HG02610 (cell line): ENCODE measurements around the gene SS18.

ENCODE experiments used
- ATAC-seq: cut with Tn5 transposase; IDR thresholded peaks from one replicate; pipeline ENCODE4 v1.9.1; 2021; ENCODE audit warnings: mild to moderate bottlenecking, moderate library complexity; ENCODE audit not compliant: unreplicated experiment

The SS18 gene

GRCh38 chr18:26073758-26074157, 16.7 kb downstream of the SS18 start:
- ATAC-seq, result no peak

DNA sequence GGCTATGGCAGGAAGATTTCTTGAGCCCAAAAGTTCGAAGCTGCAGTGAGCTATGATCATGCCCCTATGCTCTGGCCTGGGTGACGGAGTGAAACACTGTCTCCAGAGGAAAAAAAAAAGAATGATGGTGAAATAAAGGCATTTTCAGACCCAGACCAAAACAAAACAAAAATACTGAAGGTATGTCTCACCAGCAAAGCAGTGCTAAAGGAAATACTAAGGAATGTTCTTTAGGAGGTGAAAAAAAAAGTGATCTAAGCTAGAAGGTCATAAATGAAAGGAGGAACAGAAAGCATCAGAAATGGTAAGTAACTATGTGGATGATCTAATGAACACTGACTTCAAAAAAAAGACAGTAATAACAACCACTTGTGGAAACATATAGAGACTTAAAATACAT, 18.7 kb downstream of the SS18 start:
- no peak for ATAC-seq

DNA sequence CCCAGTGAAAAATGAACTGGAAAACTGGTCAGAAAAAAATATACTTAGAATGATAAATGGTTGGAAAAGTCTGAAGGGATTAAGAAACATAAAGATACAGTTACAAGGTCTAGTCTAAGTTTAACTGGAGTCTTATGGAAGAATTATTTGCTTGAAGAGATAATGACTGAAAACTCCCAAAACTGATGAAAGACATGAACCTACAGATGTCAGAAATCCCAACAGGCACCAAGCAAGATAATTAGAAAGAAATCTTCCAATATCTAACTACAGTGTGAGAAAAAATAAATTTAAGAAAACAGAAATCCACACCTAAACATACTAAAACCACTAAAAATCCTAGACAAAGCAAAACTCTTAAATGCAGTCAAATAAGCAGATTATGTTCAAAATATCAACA, 19.4 kb downstream of the SS18 start:
- no peak for ATAC-seq

GRCh38 chr18:26059357-26059756, 31.1 kb downstream of the SS18 start:
- ATAC-seq, result no peak

DNA sequence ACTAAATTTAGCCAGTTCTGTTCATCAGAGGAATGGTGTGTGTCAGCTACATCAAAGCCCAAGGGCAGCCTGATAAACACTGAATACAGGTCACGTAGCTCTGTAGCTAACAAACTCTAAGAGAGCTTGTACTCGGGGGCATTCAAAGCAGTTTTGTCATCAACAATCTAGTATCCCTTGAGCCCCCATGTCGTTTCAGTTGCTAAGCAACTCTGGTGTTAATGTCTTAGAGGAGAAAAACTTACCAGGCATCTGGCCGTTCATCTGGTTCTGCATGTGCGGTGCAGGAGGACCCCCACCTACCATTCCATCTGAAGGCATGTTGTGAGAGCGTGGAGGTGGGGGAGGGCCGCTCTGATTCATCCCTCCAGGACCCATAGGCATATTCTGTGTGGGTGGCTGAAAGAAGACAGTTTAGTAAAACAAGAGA, 33.1 kb downstream of the SS18 start:
- ATAC-seq, result no peak

- no peak for ATAC-seq
These were observed 34.1 kb downstream of the SS18 start for GRCh38 chr18:26056291-26056690.

- no peak for ATAC-seq
These were observed 37.9 kb downstream of the SS18 start for GRCh38 chr18:26052505-26052904.

GRCh38 chr18:26051843-26052242, 38.6 kb downstream of the SS18 start:
- no peak for ATAC-seq

DNA sequence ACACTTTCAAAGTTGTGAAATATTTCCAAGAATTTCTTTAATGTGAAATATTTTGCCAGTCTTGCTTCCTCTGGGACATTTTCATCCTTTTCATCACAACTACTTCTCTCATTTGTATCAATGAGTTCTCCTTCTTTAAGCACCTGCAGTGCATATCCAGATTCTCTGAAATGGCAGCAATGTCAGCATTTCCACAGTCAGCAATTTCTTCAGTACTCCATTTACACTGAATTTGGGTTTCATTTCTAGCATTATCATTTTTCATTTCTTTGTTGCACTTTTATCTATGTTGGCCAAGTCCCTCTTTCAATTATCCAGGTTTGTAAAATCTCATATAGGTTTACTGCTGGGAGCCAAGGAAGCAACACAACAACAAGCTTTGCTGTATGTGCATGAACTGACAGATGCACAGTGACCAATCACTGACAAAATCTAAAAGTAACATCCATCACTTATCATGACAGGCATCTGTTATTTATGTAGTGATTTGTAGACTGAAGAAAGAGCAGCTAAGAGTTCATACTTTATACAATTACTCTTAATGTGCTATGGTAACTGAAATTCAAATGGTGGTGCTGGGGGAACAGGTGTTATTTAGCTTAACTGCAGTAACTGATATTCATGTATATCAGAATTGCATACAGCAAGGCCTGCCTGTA, 43.9 kb downstream of the SS18 start:
- ATAC-seq, result no peak

GRCh38 chr18:26044807-26045206, 45.6 kb downstream of the SS18 start:
- no peak for ATAC-seq

GRCh38 chr18:26040051-26040656, 50.3 kb downstream of the SS18 start:
- ATAC-seq, result no peak

GRCh38 chr18:26039203-26039602, 51.2 kb downstream of the SS18 start:
- ATAC-seq, result no peak

GRCh38 chr18:26036635-26037034, 53.8 kb downstream of the SS18 start:
- no peak for ATAC-seq

DNA sequence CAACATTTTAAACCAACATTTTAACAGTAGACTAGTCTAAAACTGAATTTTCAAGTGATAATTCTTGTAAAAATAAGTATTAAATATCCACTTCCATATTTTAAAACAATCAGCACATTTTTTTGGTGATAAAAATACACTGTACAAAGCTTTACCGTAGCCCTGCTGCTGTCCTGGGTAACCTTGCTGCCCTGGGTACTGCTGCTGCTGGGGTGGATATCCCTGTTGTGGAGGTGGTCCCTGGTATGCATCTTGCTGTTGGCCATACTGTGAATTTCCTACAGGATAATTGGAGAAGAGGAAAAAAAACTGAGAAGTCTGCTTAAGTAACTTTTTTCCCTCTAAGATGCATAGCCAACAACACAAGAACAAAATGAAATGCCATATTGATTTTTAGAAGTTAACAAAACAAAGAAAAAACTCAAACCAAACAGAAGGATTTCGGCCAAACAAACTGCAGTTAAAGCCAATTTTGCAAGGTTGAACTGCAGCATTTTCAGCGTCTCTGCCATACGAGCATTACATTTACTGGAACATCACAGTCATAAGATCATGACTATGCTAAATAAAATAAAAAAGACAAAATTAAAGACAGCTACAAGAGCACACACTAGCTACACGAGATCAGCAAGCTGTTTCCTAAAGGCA, 55.4 kb downstream of the SS18 start:
- no peak for ATAC-seq

GRCh38 chr18:26022585-26022984, 67.8 kb downstream of the SS18 start:
- no peak for ATAC-seq

DNA sequence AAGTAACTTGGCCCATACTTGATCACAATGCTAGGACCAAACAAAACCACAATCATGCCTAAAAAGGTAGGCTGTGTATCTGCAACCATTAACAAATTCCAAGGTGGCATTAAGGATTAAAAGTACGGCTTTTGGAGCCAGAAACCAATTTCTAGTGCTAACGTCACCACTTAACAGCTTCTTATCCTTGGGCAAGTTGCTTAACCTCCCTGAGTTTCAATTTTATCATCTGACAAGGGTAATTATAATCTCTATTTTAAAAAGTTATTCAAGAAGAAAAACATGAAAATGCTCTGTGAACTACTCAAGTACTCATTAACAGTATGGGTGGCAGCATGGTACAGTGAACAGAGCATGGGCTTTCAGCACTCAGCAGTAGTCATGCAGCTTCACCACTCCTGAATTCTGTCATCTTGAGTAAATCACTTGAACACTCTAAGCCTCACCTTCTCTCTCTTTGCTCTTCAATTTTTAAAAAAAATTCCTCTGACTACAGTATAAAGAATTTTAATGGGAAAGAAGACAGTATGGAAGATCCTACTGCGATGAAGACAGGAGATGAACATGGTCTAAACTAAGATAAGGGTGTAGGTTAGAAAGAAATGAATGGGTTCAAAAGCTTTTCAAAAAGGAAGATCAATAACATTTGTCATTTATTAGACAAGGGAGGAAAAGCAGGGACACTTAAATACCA, 69.2 kb downstream of the SS18 start:
- ATAC-seq, result no peak

- ATAC-seq, result no peak
These were observed 72.5 kb downstream of the SS18 start for GRCh38 chr18:26017929-26018328.

GRCh38 chr18:26014462-26014861, 76.0 kb downstream of the SS18 start:
- no peak for ATAC-seq

DNA sequence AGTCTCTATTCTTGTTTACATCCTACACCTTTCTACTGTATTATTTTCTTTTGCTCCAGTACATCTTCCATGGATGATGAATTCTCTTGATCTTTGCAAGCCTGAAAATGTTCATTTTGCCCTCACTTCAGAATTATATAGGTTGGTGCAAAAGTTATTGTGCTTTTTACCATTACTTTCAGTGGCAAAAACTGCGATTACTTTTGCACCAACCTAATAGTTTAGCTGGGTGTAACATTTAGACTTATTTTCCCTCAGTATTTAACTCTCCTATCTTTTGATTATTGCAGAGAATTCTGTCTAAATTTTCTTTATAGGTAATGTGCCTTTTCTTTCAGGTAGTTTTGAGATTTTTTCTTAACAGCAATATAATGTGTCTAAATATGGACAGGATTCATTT, 81.8 kb downstream of the SS18 start:
- no peak for ATAC-seq

- ATAC-seq, result no peak
These were observed 82.3 kb downstream of the SS18 start for GRCh38 chr18:26008096-26008495.

DNA sequence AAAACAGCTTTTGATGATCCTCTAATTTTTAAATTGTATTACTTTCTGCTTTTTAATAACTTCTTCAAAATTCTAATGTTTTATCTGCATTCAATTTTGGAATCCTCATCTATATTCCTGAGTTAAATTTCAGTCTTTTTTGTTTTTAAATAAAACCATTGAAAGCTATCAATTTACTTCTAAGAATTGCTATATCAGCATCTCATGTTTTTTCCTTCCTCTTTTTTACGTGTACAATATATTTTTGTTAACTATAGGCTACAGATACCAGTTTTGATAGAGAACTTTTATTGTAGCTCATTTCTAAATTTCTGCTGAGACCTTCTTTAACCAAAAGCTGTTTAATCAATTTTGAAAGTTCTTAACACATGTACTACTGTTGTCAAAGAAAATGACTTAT, 84.5 kb downstream of the SS18 start:
- no peak for ATAC-seq

- ATAC-seq, result no peak
These were observed 85.6 kb downstream of the SS18 start for GRCh38 chr18:26004832-26005231.
